Left lung (tissue), 10 donors: ENCODE results near the gene PMEPA1. TPM values are rescaled to one million over a fixed set of nuclear protein-coding genes. Genes with fewer than 3 reads are reported as not detected.
A peak's percentile ranks its signal among the peaks of the same experiment; 100 is the strongest.

Source experiments
- ATAC-seq: fragments of 200-7000 bp; cut with Tn5 transposase; one replicate; pipeline ENCODE4 v1.9.1; 2020; ENCODE audit warnings: moderate library complexity
- DNase-seq, 4 donors: peaks; one replicate each; pipeline ENCODE4 v3.0.0-alpha.2; 2013 to 2020
- H3K27ac ChIP-seq, 2 donors: fragments of 200-600 bp; sonication (generic) in 1 of 2; one replicate each; pipeline versions ENCODE4 v1.5.0 to v1.8.0; 2020 to 2021
- H3K27me3 ChIP-seq, 2 donors: fragments of 200-600 bp; sonication (generic) in 1 of 2; one replicate each; pipeline versions ENCODE4 v1.5.0 to v1.8.0; 2020 to 2021
- H3K36me3 ChIP-seq, 2 donors: fragments of 200-600 bp; sonication (generic) in 1 of 2; one replicate each; pipeline versions ENCODE4 v1.5.0 to v1.8.0; 2020 to 2021
- H3K4me1 ChIP-seq, 2 donors: fragments of 200-600 bp; one replicate each; pipeline ENCODE4 v1.8.0; 2021
- H3K4me3 ChIP-seq, 2 donors: fragments of 200-600 bp; sonication (generic) in 1 of 2; one replicate each; pipeline versions ENCODE4 v1.5.0 to v1.8.0; 2020 to 2021; ENCODE audit warnings: mild to moderate bottlenecking in 1 of 2
- H3K9me3 ChIP-seq, 2 donors: fragments of 200-600 bp; sonication (generic) in 1 of 2; one replicate each; pipeline versions ENCODE4 v1.5.0 to v1.8.0; 2020 to 2021
- intact Hi-C, 2 donors: fragments of 100-400 bp; cut with DNase I; formaldehyde crosslinking; loops; one replicate each; pipeline versions ENCODE4 v1.11.2 to v1.14.2; 2022
- polyA plus RNA-seq, 6 donors: library from polyadenylated mRNA; unstranded; fragments of 120-200 nt; gene quantifications; one replicate each; pipeline ENCODE4 v1.2.1, GENCODE V29; 2013; ENCODE audit not compliant: insufficient read length in 6 of 6
- total RNA-seq, 2 donors: library from RNA; stranded (reverse); fragmentation: NEBNext Ultra II Directional; extraction: Animal tissue kit (Norgen Biotek cat#: 25700); gene quantifications; one replicate each; pipeline ENCODE4 v1.2.1, GENCODE V29; 2021
- TF ChIP-seq, protein P1 (sequence below), 2 donors: fragments of 200-600 bp; sonication (generic) in 1 of 2; IDR thresholded peaks; one replicate each; pipeline versions ENCODE4 v1.5.0 to v1.8.0; 2021; ENCODE audit warnings: antibody characterized with exemption in 2 of 2
- donor health status: DM: no; HTN: yes; CAD: no.
- donor health status: DM: no; HTN: no; CAD: no.

The PMEPA1 gene
- total and polyA plus RNA-seq, 8 donors: 19.4 to 109 (median 26.2) TPM

DNA sequence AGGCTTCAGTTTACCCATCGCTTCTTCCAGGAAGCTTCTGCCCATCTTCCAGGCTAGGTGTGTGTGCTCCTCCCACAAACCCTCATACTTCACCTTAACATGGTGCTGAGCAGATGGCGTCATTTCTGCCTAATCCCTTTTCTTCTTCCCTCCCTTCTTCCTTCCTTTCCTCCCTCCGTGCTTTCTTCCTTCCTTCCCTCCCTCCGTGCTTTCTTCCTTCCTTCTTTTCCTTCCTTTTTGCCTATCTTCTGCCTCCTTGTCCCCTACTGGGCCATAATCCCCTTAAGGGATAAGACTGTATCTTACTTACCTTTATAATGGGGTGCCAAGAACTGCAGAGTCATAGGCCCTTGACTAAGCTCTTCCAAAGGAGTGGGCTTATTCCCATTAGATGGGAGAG, 27.5 kb upstream of the PMEPA1 start:
- TF ChIP-seq, protein P1, sequence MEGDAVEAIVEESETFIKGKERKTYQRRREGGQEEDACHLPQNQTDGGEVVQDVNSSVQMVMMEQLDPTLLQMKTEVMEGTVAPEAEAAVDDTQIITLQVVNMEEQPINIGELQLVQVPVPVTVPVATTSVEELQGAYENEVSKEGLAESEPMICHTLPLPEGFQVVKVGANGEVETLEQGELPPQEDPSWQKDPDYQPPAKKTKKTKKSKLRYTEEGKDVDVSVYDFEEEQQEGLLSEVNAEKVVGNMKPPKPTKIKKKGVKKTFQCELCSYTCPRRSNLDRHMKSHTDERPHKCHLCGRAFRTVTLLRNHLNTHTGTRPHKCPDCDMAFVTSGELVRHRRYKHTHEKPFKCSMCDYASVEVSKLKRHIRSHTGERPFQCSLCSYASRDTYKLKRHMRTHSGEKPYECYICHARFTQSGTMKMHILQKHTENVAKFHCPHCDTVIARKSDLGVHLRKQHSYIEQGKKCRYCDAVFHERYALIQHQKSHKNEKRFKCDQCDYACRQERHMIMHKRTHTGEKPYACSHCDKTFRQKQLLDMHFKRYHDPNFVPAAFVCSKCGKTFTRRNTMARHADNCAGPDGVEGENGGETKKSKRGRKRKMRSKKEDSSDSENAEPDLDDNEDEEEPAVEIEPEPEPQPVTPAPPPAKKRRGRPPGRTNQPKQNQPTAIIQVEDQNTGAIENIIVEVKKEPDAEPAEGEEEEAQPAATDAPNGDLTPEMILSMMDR (IDR thresholded peaks at IDR 0.05): no peak
- no peak for ATAC-seq

GRCh38 chr20:57736738-57737347, 27.0 kb upstream of the PMEPA1 start:
- intact Hi-C loops: no loop called here
- H3K4me1 ChIP-seq: no peaks in the 10 kb centered on the region
- no peak overlapping the region for H3K4me3 ChIP-seq
- peak; percentile 45 for ATAC-seq
- no peak for DNase-seq
- H3K27me3 ChIP-seq: no peaks in the 10 kb centered on the region
- TF ChIP-seq, protein P1 (IDR thresholded peaks at IDR 0.05): no peak
- no peak overlapping the region for H3K27ac ChIP-seq
- no peaks in the 10 kb centered on the region for H3K9me3 ChIP-seq
- H3K36me3 ChIP-seq: no peaks in the 10 kb centered on the region

More for the DNA sequence above, 27.5 kb upstream of the PMEPA1 start:
- Histone ChIP-seq H3K27ac (no peak overlapping the region), H3K27me3 (no peaks in the 10 kb centered on the region), H3K4me1 (no peaks in the 10 kb centered on the region), H3K36me3 (no peaks in the 10 kb centered on the region), H3K9me3 (no peaks in the 10 kb centered on the region), H3K4me3 (no peak overlapping the region)
- intact Hi-C loops: no loop called here
- DNase-seq: no peak

GRCh38 chr20:57735831-57736737, 26.3 kb upstream of the PMEPA1 start:
- Histone ChIP-seq H3K27ac (no peak overlapping the region), H3K27me3 (no peaks in the 10 kb centered on the region), H3K4me3 (no peak overlapping the region), H3K4me1 (no peaks in the 10 kb centered on the region), H3K36me3 (no peaks in the 10 kb centered on the region), H3K9me3 (no peaks in the 10 kb centered on the region)
- DNase-seq (no peak), ATAC-seq (no peak)
- TF ChIP-seq, protein P1 (IDR thresholded peaks at IDR 0.05): no peak
- intact Hi-C loops: no loop called here

- H3K9me3 ChIP-seq: no peaks in the 10 kb centered on the region
- intact Hi-C loops: no loop called here
- DNase-seq (no peak), ATAC-seq (no peak)
- TF ChIP-seq, protein P1 (IDR thresholded peaks at IDR 0.05): no peak
- no peaks in the 10 kb centered on the region for H3K36me3 ChIP-seq
- no peak overlapping the region for H3K4me3 ChIP-seq
- H3K27ac ChIP-seq: no peak overlapping the region
- H3K4me1 ChIP-seq: no peaks in the 10 kb centered on the region
- no peaks in the 10 kb centered on the region for H3K27me3 ChIP-seq
Measured at GRCh38 chr20:57734754-57735153, 24.9 kb upstream of the PMEPA1 start.

DNA sequence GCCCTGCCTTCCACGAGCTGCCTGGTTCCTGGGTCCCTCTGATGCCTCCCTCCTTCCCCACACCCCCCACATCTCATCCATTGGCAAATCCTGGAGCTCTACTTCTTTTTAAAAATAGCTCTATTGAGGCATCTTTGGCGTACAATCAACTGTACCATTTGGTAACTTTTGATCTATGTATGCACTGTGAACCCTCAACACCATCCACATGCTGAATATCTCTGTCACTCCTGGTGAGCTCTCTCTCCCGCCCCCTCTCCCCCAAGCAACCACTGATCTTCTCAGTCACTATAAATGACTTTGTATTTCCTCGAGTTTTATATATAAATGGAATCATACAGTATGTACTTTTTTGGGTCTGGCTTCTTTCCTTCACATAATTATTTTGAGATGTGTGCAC, 22.4 kb upstream of the PMEPA1 start:
- TF ChIP-seq, protein P1 (IDR thresholded peaks at IDR 0.05): no peak
- H3K9me3 ChIP-seq: no peaks in the 10 kb centered on the region
- no peaks in the 10 kb centered on the region for H3K4me1 ChIP-seq
- H3K4me3 ChIP-seq: no peak overlapping the region
- no peaks in the 10 kb centered on the region for H3K36me3 ChIP-seq
- DNase-seq (no peak), ATAC-seq (no peak)
- H3K27me3 ChIP-seq: no peaks in the 10 kb centered on the region
- H3K27ac ChIP-seq: no peak overlapping the region
- intact Hi-C loops: no loop called here
